Femur (tissue), 1 donor: Measurements from ENCODE around the gene SPATC1L.
A peak's percentile ranks its signal among the peaks of the same experiment; 100 is the strongest.
"Not testable (repeated sequence)": the region's sequence is repeated elsewhere in the genome, so short reads cannot be mapped to it uniquely, and the experiment has no call there.

ENCODE experiments used
- DNase-seq: peaks from one replicate; pipeline ENCODE4 v3.0.0-alpha.2; 2017

SPATC1L gene

DNA sequence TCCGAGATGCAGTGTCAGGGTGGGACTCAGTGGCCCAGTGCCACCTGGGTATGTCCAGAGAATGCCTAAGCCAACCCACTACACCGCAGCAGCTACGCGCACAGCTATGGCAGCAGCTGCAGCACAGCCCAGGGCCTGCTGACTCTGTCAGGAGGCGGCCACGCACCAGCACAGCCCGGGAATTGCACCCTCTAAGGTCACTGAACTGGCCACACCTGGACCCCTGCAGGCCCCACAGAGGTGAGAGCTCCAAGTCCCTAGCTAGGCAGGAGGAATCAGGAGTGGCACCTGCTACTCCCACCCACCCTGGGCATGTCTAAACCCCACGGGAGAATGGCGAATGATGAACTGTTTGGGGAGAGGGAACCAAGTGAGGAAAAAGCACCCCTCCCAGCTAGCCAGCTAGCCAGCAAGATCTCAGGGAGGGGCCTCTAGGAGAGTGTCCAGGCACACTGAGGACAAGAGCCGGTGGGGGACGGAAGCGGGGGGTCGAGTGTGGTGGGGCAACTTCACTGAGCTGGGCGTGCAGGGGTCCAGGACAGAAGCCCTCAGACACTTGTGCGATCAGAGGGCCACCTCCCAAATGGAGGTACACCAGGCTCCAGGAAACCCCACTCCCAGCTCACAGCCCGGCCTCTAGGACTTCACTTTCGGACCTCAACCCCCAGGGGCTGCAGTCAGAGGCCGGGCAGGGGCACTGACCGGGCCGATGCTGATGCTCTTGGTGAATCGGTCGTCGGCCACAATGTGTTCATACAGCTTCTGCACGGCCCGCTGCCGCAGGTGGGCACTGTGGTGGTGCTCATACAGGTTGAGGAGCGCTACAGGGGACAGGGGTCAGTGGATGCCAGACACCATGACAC lies 30.4 kb upstream of the SPATC1L start:
- DNase-seq = peak; percentile 10

DNA sequence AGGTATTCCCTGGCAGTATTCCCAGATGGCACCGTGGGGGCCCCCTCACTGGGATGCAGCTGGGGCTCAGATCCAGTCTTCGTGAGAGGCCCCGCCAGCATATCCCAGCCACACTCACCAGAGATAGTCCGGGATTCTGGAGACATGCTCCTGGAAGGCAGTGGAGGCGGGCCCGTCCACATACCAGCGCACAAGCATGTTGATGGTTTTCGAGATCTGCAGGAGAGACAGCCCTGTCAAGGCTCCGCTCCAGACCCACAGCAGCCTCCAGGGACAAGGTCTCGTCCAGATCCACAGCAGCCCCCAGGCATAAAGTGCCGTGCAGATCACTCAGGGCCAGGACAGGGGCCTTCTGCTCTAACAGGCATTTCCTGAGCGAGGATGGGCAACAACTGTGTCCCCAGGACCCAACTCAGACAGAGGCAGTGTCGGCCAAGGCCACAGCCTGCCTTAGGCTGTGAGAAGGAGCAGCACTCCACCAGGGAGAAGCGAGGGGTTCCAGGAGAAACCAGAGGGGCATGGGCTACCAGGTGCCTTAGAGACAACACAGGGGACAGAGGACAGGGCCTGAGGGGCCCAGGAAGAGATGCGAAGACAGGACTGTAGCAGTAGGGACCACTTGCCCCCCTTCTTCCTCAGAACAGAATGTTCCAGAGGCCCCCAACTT lies 29.5 kb upstream of the SPATC1L start:
- peak; percentile 22 for DNase-seq

DNA sequence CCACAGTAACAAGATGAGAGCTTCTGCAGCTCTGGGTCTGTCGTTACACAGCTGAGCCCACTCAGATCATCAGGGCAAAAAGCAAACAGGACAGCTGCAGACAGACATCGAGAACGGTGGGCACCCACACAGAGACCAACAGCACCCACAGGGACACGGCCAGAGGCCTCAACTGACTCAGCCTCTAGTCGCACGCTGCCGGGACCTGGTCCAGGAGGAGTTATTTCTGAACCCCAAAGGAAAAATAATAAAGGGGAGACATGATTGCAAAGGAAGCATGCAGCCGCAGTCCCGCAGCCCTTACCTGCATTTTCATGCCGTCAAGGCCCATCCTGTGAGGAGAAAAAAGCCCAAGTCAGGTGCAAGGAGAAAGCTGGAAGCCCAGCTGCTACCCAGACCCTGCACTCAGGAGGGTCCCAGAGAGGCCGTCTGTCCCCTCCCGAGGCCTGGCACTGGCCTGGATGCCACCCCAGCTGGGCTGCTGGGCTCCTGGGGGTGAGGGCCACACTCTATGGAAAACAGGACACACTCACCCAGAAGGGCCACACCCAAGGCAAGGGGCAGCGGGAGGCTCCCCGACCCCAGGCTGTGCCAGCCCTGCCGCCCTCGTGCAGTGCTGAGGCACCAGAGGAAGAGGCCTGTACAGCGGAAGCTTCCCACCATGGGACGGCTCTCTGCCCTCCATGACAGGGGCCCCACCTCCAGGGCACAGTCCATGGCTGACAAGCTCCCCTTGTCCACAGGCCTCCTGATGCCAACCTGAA lies 28.6 kb upstream of the SPATC1L start:
- DNase-seq = peak; percentile 10

DNA sequence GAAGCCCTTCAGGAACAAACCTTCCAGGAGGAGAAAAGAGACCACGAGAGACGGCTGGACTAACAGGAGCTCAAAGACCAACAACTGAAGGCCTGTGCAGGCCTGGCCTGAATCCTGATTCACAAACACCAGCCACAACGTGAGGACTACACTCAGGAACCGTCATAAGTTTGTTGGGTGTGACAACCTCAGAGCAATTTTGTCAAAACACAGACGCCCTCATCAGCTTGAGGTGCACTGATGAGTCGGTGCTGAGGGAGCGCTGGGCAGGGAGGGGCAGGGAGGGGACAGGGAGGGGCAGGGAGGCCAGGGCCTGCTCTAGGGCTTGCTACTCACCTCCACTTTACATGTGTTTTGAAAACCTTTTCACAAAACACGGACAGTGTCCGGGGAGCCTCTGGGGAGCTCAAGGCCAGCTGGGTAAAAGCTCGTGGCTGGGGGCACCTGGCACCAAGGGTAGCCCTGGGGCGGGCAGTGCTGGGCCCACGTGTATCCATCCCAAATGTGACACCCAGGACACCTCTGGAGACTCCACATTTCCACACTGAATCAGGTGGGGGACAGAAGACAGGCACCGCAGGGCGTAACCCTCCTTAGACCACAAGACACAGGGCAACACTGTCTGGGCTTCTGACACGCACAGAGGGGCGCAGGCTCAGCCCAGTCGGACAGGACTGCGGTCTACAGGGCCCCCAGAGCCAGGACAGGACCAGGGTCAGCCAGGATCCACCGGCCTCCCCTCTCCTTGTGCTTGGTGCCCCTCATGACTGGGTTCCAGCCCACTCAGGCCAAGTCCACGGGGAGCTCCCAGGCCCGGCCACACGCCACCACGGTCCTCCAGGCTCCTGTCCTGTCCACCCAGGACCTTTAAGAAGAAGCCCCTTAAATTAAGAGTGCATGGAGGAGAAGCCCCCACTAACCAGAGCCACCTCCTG lies 27.8 kb upstream of the SPATC1L start:
- peak; percentile 14 for DNase-seq

DNA sequence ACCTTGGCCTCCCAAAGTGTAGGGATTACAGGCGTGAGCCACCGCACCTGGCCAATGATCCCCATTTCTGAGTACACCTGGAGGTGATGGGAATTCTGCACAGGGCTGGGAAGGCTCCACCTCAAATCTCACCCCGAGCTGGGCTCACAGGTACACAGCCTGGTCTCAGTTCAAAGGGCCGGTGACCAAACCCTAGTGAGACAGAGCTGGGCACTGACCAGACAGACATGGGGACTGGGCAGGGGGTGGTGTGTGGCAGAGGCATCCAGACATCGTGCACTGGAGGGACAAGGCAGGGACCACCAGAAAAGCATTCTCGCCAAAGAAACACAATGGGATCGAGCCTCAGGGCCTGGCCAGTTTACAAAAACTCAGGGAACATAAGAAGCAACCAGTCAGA lies 27.1 kb upstream of the SPATC1L start:
- DNase-seq = no peak

DNA sequence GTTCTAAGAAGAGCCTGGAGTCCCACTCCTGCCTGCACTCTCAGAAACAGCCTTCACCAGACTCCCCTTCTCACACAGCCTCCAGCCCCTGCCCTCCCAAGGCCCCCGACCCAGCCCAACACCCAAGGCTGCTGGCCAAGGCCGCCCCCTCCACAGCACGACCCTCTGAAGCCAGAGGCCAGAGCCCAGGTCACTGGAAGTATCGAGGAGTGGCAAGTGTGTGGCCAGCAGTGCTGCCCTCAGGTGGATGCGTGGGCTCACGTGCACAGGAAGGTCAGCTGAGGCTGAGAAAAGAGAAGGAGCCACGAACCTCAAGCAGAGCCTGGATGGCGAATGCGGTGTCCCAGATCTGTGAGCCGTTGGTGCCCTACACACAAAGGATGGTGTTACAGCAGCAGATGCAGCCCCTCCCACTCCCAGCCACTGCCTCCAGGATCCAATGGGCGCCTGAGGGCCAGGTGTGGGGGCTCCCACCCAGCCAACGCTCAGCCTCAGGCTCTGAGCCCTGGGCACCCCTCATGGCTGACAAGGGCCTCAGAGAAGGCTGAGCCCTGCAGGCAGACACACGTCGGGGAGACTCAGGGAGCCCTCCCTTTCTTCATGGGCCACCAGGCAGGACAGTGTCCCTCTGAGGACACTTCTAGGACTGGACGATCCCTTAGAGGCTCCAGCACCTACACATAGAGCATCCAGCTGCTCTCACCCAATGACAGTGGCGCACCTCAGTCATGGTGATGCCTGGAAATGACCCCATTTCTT lies 26.3 kb upstream of the SPATC1L start:
- DNase-seq = peak; percentile 11

DNA sequence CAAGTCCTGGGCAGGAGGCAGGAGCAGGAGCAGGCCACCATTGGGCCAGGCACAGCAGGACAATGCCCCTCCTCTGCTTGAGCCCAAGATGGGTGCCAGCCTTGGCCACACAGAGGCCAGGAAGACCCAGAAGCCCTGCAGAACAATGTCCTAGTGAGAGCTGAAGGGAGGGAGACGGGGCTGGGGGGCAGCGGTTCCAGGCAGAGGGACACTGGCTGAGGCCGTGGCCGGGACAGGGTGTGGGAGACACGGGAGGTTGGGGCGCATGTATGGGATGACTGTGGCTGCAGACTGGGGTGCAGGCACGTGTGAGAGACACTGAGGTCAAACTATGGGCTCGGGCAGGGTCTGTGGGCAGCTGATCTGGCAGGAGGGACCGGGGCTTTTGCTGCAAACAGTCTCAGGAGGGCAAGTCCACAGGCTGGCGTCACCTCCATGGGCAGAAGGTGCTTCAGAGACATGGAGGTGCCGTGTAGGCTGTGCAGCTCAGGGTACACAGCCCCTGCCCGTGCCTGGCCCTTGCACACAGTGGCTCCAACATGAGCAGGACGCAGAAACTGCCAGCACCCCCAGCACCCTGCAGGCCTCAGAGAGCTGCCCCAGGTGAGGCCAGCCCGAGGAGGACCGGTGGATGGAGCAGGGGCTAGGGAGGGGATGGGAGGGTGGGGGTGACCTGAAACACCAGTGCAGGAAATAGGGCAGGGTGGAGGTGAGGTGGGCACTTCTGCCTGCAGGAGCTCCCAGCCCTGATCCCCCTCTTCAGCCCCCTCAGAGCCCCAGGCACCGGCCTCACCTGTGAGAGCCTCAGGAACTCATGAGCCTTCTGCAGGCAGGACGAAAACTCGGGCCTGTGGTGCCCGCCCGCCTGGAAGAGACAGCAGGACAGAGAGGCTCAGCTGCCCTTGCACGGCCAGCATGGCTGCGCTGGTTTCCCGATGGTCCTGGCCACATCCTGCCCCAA lies 24.8 kb upstream of the SPATC1L start:
- DNase-seq = no peak

DNA sequence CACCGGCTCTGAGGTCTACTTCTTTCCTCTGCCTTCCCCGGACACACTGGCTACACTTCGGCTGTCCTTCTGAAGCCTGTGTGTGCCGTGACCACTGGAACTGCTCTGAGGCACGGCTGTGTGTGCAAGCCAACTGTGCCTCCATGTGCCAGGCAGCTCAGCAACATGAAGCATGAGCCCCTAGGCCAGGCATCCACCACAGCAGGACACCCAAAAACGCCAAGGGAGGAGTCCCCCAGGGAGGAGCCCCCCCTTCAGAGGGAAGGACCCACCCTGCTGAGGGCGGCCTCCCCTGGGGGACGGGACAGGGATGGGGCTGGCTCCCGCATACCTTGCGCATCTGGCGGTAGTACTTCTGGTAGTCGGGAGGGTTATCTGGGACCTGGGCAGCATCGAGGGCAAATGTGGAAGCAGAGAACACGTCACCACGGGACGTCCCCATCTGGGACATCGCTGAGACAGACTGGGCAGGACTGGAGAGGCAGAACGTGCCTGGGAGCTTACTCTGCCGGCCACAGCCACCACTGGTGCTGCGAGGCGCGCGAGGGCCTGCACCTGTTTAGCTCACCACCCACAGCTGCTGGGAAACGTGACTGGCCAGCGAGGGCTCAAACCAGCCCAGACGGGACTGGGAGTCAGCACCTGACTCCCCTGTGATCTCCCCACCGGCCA lies 23.8 kb upstream of the SPATC1L start:
- DNase-seq = no peak

DNA sequence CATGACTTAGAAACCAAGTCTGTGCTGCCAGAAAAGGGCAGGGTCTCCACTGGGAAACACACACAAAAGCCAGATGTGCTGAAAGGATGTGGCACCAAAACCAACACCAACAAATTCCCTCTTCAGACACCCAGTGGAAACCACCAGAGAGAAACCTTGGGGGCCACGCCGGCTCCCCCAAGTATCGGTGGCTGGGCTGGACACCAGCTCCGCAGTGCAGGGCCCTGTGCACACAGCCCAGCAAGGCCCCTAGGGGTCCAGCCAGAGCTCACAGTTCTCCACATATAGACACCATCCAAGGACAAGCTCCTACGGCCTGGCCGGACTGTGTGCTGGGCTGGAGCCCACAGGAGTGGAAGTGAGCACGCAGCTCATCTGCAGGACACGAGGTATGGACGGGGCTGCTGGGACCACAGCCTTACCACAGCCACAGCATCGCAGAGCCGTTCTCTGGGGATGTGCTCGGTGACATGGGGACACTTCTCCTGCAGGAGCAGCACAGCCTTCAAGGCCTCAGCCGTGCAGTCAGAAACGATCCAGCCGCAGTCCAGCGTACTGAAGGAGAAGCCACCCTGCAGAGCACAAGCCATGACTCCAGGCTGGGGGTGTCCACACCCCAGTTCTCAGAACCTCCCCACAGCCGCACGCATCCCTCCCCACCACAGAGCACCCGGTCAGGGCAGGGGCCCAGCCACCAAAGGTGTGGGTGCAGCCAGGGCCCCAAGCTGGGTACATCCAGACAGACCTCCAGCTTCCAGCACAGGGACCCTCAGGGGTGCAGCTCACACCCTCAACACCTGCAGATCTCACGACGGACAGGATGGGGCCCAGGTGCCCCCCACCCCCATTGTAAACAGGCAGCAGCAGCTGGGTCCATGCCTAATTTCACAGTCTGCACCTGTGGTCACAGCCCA lies 23.0 kb upstream of the SPATC1L start:
- no peak for DNase-seq

DNA sequence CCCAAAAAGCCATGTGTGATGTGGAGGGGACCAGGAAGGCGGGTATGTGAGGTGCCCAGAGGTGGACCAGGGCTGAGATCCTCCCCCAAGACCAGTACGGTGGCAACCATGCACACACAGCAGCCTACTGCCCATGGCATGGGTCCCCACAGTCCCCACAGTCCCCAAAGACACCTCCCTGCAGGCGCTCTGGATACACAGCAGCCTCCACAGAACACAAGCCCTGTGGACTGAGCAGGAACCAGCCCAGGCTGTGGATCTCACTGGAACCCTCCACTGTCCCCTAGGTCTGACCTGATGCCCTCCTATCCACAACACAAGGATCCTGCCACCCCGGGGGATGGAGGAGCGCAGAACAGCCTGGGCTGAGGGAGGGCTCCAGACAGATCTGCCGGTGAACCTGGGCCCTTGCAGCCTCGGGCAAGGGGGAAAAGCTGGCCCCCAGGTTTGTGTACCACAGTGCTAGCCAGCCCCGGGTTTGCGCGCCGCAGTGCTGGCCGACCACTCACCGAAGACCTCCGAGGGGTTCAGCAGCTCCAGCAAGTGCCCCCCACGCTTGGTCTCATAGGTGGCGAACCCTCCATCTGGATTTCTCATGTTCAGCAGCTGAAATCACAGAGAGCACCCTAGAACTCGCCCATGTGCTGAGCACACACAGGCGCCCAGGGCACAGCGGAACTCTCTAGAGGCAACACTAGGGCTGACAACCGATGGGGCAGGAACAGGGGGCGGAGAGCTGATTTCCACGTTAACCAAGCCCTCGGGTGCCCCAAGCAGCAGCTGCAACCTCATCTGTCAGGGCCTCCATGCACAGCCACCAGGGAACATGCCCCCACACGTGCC lies 22.1 kb upstream of the SPATC1L start:
- DNase-seq = no peak

DNA sequence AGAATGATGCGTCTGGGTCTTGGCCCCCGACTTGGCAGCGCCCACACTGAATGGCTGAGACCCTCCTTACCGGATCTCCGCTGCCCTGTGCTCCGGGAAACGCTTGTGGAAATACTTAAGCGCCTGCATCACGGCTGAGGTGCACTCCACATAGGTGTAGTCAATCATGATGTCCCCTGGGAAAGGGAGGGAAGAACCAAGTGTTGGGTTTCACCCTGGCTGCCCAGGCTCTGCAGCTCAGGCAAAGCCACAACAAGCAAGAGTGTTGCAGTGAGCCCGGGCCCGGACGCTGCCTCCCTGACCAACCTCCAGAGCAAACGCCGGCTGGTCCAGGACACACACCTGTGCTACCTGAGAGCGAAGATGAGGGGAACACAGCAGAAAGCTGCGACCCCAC lies 21.5 kb upstream of the SPATC1L start:
- no peak for DNase-seq

DNA sequence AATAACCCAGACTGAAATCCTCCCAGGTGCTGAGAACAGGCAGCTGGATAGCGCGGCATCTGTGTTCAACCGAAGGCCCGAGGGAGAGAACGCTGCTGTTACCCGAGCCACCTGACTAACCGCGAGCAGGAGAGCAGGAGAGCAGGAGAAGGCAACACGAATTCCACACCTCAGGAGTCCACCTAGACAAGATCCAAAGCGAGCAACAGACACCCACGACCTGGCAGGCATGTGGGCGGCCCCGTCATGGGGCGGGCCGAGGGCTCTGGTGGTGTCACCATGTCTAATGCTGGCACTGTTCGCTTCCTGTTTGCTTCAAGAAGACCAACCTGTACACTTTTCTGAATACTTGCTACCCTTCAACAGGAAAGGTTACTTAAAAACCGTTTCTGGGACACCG lies 20.9 kb upstream of the SPATC1L start:
- no peak for DNase-seq

DNA sequence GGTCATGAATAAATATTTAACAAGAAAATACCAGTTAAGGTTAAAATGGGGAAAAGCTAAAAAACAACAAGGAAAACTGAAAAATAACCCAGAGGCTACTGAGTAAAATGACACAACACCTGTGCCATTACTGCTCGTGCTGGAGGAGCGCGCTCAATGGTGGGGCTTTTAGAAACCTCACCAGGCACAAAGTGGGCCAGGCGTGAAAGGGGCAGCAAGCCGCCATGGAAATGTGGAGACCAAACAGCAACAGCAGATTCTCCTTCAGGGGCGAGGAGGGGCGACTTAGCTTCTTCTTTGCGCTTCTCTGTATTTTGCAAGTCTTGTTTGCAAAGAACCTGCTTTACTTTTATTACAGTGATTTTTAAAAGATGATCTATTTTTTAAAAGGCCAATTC lies 18.9 kb upstream of the SPATC1L start:
- DNase-seq = no peak

DNA sequence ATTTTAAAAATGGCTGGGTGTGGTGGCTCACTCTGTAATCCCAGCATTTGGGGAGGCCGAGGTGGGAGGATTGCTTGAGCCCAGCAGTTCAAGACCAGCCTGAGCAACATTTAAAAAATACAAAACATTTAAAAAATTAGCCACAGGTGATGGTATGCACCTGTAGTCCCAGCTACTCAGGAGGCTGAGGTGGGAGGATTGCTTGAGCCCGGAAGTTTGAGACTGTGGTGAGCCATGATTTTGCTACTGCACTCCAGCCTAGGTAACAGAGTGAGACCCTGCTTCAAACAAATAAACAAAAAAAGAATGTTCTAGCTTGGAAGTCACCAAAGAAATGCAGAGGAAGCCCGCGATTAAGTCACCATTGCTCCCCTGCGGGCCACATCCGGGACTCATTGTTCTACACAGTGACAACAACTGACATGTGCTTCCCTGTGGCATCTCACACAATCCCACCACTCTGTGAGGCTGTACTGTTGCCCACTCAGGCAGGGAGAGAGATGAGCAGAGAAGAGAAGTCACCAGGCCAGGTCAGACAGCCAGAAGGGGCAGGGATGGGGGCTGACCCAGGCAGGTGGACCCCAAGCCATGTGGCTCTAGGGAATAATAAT lies 18.4 kb upstream of the SPATC1L start:
- DNase-seq = no peak

DNA sequence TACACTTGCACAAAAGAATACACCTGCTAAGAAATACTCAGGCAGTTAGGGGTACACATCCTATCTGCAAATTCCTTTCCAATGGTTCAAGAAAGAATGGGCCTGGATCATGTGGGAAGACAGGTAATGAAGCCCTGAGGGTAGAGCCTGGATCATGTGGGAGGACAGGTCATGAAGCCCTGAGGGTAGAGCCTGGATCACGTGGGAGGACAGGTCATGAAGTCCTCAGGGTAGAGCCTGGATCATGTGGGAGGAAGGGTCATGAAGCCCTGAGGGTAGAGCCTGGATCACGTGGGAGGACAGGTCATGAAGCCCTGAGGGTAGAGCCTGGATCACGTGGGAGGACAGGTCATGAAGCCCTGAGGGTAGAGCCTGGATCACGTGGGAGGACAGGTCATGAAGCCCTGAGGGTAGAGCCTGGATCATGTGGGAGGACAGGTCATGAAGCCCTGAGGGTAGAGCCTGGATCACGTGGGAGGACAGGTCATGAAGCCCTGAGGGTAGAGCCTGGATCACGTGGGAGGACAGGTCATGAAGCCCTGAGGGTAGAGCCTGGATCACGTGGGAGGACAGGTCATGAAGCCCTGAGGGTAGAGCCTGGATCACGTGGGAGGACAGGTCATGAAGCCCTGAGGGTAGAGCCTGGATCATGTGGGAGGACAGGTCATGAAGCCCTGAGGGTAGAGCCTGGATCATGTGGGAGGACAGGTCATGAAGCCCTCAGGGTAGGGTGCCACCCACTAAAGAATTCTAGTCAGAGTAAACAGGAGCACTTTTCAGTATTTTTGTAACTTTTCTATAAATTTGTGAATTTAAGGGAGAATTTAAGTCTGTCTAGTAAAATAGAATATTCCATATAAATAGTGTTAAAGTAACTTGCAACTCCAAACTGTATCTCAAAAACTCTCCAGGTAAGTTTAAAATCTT lies 16.9 kb upstream of the SPATC1L start:
- not testable (repeated sequence) for DNase-seq
